Cerebellar nuclear complex (tissue), 1 donor: ENCODE measurements around the gene FCN2.

Experiments
- DNase-seq, 2 experiments: peaks; one replicate each; lab custom pipeline; 2025; lab: John Stamatoyannopoulos, UW

FCN2 gene

DNA sequence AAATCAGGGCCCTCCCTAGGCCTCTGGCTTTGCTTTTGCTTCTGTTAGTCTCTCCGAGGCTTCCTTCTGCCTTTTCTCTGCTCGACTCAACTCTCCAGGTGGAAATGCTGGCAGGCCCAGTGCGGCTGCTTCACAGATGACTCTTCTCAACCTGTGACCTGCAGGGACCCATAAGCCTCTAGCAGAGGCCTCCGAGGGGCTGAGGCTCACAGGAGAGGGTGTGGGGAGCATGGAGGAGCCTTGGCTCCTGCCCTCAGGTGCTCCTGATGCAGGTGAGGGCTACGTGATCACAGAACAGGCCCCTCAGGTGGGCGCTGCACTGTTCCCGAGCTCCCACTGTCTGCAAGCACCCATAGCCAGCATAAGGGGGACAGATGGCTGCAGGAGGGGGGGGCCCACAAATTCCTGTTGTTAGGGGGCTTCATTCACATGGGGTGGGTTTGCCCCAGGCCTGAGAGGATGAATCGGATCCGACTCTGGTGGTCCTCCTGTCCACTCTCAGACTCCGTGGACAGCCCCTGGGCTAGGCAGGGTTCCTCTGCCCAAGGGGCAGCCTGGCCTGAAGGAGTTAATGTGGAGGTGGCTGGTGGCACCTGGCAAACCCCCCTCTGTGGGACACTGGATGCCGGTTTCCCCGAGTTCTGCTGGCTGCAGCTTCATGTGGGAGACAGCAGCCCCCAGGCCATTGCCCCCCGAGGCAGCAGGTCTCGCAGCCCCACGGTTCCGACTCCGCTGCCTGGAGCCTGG is 10.9 kb upstream of the FCN2 start:
- no peak for DNase-seq

- DNase-seq: no peak
Observed at GRCh38 chr9:134870301-134870694, 10.3 kb upstream of the FCN2 start.

DNA sequence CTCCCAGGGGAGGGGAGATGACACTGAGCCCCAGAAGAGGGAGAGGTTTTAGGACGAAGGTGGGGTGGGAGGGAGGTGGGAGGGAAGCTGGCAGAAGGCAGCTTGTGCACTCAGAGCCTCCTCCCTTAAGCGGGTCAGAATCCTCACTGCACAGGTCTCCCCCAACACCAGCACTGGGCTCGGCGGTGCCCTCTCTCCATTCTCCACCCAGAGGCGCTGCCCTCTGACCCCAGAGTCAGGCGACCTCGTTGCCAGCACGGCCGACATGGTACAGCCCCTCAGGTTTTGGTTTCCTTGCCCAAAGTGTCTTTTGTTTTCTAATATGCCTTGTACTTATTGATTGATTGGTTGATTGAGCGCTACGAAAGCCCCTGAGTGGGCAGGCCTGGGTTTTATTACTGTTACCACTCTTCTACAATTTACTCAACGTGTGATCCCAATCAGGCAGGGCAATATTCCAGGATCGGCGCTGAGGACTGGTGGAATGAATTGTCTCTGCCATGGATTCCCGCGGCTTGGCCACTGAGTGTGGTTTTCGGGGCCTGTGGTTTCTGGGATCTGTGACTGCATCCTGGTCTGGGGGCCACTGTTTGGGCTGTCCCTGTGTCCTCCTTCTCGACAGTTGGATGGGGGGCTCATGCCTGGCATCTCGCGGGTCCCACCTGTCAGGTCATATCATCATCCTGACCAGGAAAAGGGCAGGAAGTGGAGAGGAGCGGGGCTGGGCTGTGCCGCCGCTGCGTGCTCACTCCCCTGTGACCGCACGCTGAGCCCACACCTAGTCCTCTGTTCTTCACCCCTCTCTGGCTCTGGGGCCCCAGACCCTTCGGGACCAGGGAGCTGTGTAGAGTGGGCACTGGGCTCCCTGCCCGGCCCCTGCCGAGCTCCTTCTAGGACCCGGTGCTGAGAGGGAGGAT is 9.6 kb upstream of the FCN2 start:
- no peak for DNase-seq

DNA sequence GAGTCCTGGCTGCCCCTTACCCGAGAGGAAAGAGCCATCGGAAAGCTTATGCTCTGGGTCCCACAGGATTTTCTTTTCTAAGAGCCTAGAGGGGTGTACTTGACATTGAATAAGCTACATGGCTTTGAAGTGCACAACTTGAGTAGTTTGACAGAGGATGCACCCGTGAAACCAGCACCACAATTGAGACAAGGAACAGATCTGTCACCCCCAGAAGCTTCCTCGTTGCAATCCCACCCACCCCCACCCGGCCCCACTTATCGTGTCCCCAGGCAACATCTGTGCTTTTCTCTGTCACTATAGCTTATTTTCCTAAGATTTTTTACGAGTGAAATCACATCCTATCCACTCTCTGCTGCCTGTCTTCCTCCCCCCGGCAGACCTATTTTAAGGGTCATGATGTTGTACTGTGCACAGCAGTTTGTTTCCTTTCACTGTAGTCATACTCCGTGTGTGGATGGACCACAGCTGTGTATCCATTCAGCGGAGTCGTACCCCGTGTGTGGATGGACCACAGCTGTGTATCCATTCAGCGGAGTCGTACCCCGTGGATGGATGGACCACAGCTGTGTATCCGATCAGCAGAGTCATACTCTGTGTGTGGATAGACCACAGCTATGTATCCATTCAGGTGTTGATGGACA is 8.8 kb upstream of the FCN2 start:
- DNase-seq: no peak

GRCh38 chr9:134872482-134873231 is 8.0 kb upstream of the FCN2 start:
- no peak for DNase-seq

DNA sequence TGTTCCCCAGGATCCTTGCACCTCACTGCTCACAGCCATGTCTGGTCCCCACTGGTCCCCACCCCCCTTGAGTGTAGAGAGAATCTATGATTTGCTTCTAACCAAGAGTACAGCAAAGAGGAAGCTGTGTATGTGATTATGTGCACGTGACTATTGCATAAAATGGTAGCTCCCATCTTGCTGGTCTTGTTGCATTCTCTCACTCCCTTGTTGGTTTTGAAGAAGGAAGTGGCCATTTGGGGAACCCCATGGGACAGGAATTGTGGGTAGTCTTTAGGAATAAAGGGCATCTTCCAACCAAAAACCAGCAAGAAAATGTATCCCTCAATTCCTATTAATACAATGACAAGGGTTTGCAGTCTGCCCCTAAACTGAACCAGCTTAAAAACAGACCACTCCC is 5.2 kb upstream of the FCN2 start:
- no peak for DNase-seq

DNA sequence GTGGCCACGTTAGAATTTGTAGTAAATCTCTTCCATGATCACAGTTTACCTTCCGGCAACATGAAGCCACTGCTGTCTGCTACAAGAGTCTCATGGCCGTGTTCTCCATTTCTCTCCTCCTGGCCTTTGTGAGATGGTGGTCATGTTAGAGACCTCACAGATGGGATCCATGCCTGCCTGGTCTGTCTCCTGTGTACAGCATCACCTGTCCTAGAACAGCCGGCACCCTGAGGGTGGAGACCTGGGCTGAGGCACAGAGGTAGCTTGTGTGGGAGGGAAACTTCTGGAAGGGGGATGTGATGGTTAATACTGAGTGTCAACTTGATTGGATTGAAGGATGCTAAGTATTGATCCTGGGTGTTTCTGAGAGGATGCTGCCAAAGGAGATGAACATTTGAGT is 3.1 kb upstream of the FCN2 start:
- no peak for DNase-seq

GRCh38 chr9:134879664-134880483 is 736 bp upstream of the FCN2 start:
- DNase-seq: no peak

DNA sequence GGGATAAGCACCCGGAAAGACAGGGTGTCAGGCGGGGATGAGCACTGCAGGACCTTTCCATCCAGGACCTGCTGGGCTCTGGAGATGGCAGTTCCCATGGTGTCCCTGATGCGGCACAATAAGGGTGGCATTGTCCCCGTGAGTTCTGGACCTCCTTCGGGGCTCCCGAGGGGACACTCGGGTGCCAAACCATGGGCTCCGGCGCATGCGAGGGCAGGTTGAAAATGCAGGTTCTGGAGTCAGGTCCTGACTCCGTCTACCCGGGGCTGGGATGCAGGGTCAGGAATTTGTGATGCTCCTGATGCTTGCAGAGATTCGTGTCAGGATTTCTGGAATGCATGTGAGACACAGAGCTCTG is 682 bp downstream of the FCN2 start:
- no peak for DNase-seq

DNA sequence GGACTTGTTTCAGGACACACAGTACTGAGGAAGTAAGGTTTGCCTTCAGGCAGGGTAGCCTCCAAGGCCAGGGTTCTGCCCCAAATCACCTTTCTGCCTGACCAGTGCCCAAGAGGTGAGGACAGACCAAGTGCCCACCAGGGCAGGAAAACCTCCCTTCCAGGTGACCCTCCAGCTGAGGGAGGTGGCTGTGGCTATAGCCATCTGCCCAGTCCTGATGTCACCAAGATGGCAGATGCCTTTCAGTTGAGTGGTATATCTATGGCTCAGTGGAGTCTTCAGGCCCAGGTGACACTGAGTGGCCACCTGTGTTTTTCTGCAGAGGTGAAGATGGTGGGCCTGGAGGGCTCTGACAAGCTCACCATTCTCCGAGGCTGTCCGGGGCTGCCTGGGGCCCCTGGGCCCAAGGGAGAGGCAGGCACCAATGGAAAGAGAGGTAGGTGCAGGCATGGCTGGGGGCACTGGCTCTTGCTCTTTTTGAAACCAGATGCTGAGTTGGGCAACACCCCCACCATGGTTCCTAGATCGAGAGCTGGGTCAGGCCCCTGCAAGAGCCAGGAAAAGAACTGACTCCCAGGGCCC is 1.7 kb downstream of the FCN2 start:
- no peak for DNase-seq

DNA sequence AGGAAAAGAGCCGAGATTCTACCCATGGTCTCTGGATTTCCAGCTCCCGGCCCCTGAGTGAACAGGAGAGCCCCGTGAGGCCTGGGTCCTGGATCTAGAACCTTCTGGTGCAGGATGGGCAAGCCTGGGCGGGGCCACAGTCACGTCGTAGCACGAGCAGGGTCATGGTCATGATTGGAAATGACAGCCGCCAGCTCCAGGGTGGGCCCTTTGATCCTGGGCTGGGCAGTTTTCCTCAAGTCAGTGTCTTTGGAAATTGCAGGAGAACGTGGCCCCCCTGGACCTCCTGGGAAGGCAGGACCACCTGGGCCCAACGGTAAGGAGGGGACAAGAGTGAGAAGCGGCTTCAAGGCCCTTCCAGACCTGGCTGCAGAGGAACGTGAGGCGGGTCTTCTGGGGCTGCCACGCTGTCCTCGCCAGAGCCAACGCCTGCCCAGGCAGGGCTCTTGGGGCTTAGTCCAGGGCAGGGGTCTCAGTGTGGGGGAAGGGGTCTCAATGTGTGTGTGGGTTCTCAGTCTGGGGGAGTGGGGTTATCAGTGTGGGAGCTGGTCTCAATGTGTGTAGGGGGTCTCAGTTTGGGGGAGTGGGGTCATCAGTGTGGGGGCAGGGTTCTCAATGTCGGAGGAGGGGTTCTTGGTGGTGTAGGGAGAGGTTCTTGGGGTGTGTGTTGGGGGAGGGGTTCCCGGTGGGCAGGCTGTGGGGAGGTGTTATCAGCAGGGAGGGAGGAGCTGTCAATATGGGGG is 2.6 kb downstream of the FCN2 start:
- no peak for DNase-seq

DNA sequence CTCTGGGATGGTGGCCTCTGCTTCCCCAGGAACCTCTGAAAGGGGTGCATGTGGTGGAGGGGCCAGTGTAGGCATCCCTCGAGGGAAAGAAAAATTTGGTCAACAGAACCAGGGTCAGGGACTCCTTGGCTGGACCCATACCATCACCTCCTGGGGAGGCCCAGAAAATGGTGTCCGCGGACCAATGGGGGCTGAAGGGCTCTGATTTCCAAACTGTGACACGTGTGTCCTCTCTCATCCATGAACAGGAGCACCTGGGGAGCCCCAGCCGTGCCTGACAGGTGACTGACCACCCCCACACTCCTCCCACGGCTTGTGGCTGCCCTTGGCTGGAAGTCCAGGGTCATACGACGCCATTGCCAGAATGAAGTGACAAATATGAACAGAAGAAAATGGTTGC is 3.9 kb downstream of the FCN2 start:
- DNase-seq: no peak

GRCh38 chr9:134885001-134885678 is 4.5 kb downstream of the FCN2 start:
- DNase-seq: no peak

- no peak for DNase-seq
Observed at GRCh38 chr9:134885679-134886412, 5.2 kb downstream of the FCN2 start.

DNA sequence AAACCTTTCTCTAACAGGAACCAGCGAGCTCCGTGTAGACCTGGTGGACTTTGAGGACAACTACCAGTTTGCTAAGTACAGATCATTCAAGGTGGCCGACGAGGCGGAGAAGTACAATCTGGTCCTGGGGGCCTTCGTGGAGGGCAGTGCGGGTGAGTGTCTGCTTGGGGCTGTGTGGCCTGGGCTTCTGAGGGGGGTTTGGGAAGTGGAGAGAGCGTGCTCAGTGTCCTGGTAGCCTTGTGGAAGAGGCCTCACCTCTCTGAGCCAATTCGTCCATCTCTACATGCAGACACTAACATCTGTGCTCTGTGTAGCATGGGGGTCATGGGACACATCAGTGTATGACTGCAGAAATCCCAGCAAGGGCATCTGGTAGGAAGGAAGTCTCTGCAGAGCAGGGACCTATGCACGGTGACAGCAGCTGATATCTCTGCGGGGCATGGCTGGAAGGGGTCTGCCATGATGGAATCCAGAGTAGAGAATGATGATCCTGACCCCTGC is 5.9 kb downstream of the FCN2 start:
- DNase-seq: no peak

DNA sequence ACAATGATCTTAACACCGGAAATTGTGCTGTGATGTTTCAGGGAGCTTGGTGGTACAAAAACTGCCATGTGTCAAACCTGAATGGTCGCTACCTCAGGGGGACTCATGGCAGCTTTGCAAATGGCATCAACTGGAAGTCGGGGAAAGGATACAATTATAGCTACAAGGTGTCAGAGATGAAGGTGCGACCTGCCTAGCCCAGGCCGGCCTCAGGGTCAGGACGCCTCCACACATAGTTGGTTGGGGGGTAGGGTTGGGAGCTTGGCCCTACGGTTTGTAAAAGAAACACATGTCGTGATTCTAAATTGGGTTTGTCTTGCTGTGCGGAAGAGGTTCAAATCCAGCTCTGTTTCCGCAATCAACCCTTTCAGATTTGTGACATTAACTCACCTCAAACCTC is 6.6 kb downstream of the FCN2 start:
- DNase-seq: no peak

GRCh38 chr9:134887686-134888602 is 7.3 kb downstream of the FCN2 start:
- no peak for DNase-seq
